ENCODE data around the gene ESPNL. TPM values are rescaled to one million over a fixed set of nuclear protein-coding genes. Genes with fewer than 3 reads are reported as not detected.

The ESPNL gene
- total RNA-seq, 1 experiment from 2014 or later: 6.9 TPM

DNA sequence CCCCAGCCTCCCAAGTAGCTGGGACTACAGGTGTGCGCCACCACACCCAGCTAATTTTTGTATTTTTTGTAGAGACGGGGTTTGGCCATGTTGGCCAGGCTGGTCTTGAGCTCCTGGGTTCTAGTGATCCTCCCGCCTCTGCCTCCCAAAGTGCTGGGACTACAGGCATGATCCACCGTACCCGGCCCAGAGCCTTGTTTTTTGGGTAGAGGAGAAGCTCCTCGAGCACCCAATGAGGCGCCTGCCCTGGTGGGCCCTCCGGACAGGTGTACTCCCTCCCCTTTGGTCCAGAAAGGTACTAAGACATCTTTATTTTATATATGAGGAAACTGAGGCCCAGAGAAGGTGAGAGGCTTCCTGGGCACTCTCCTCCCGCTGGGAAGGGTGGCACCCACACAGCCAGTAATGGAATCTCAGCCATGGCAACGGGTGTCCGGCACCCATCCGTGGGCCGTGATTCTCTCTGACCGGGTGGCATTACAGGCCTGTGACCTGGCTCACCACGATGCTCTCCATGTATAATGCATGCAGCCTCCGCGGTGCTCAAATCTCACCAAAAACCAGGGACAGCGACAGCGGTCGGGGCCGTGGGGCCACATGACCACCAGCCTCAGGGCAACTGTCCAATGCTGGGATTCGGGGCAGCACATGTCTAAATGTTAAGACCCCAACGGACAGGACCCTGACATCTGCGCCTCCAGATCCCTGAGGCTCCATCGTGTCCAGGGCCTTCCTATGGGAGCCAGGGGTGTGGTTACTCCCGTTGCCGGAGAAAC is 21.6 kb downstream of the ESPNL start:
- Histone ChIP-seq H3K4me1 (replicated peaks) (peaks cover 14% of the 10 kb centered on the region), H3K4me3 (no peak overlapping the region), H3K27ac (no peak overlapping the region), H3K9me3 (replicated peaks) (no peaks in the 10 kb centered on the region), H3K27me3 (replicated peaks) (no peaks in the 10 kb centered on the region), H3K36me3 (no peaks in the 10 kb centered on the region)
- DNase-seq (ENCODE audit: low read depth in 1 of 2, low spot score in 2 of 2): no peak

DNA sequence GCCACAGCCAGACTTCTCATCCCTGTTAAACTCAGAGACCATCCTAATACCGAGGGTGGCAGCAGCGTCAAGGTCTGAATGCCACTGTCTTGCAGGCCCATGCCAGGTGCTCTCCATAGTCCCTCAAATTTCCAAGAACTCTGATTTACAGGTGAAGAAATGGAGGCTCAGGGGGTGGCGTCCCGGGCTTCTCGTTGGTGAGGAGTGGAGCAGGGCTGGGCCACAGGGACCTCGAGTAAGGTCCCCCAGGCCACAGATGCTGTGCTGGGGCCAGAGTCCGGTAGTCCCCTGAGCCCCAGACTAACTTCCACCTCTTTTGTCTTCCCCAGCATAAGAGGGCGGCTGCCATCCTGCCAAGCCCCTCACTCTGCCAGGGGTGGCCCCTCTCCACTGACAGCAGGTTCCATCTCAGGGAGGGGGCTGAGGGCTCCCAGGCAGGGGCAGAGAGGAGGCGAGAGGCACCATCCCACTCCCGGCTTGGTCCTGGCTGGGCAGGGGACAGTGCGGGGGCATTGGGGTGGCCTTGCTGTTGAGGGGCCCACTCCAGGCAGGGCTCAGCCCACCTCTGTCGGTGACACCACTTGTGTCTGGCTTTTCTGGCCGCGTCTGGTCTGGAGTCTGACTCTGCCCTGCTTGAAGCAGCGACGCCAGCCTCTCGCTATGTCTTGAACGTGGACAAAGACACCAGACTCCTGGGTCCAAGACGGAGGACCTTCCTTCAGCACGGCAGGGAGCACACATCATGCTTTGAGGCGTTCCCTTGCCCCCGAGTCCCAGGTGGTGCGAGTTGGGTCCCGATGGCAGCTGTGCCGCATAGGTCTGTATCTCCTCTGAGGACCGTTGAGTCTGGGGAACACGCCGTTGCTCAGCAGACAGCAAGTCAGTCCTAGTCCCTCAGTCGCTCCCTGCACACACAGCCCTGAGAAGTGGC is 22.4 kb downstream of the ESPNL start:
- no peaks in the 10 kb centered on the region for H3K36me3 ChIP-seq
- H3K4me1 ChIP-seq (replicated peaks): peaks cover 14% of the 10 kb centered on the region
- DNase-seq (ENCODE audit: low read depth in 1 of 2, low spot score in 2 of 2): no peak
- H3K9me3 ChIP-seq (replicated peaks): no peaks in the 10 kb centered on the region
- no peaks in the 10 kb centered on the region for H3K27me3 ChIP-seq (replicated peaks)
- no peak overlapping the region for H3K4me3 ChIP-seq
- H3K27ac ChIP-seq: no peak overlapping the region

DNA sequence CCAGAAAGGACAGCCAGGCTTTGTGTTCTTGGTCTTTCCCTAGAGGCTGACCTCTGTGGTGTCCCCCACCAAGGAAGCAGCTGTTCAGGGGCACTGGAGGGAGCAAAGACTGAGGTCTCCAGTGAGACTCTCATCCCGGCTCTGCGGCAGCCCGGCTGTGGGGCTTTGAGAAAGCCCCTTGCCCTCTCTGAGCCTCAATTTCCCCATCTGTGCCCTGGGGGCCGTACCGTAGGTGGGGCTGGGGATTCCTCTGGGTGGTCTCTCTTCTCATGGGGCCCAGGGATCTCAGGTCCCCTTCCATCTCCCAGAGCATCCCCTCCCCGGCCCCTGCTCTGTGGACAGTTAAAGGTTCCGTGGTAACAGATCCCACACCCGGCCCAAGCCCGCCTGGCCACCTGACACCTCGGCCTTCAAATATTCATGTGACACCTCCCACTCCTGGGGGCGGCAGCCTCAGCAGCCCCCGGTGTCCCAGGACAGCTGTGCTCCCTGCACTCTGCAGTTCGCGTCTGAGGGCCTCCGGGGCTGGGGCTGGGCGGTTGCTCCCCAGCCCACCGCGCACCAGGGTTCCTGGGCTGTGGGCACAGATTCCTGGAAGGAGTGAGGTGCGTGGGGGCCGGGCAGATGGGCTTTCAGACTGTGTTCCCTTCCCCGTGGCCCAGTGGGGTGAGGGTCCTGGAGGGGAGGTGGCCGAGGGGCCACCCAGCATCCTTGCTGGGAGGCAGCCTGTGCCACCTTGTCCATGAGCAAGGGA is 23.3 kb downstream of the ESPNL start:
- Histone ChIP-seq H3K27me3 (replicated peaks) (no peaks in the 10 kb centered on the region), H3K36me3 (no peaks in the 10 kb centered on the region), H3K4me1 (replicated peaks) (peaks cover 15% of the 10 kb centered on the region), H3K27ac (no peak overlapping the region), H3K4me3 (no peak overlapping the region), H3K9me3 (replicated peaks) (no peaks in the 10 kb centered on the region)
- no peak for DNase-seq (ENCODE audit: low read depth in 1 of 2, low spot score in 2 of 2)

DNA sequence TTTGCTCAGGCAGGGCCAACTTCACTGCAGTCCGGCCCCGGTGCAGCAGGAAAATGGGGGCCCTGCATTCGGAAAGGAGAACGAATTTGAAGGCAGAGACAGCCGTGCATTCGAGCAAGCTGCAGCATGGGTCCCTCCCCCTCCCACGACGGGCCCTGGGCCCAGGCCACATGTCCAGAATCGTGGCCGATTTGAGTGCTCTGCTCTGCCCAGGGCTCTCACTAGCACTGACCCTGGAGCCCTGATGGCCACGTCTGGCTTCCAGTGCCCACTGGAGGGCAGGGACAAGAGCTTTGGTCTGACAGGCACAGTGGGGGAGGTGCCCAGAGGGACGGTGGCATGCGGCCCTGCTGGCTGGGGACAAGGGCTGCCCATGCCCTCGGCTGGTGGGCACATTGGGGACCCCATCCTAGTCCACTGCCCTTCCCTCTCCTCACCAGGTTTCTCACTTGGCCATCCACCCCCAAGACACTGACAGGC is 23.9 kb downstream of the ESPNL start:
- no peaks in the 10 kb centered on the region for H3K9me3 ChIP-seq (replicated peaks)
- peaks cover 15% of the 10 kb centered on the region for H3K4me1 ChIP-seq (replicated peaks)
- H3K36me3 ChIP-seq: no peaks in the 10 kb centered on the region
- no peak overlapping the region for H3K27ac ChIP-seq
- H3K4me3 ChIP-seq: no peak overlapping the region
- H3K27me3 ChIP-seq (replicated peaks): no peaks in the 10 kb centered on the region
- no peak for DNase-seq (ENCODE audit: low read depth in 1 of 2, low spot score in 2 of 2)

DNA sequence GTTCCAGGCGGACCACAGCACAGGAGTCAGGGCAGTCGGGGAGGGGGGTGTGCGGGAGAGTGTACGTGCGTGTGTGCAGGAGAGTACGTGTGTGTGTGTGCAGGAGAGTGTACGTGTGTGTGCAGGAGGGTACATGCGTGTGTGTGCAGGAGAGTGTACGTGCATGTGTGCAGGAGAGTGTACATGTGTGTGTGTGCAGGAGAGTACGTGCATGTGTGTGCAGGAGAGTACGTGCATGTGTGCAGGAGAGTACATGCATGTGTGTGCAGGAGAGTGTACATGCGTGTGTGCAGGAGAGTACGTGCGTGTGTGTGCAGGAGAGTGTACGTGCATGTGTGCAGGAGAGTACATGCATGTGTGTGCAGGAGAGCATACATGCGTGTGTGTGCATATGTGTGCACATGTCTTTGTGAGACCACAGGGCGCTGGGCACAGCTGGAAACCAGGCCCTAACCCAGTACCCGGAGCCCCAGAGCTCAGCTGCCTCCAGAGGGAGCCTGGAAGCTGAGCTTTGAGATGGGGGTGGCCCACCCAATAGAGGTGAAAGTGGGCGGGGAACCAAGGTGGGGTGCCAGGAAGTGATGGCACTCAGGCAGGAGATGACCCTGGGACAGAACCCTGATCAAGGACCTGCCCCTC is 24.5 kb downstream of the ESPNL start:
- H3K4me3 ChIP-seq: no peak overlapping the region

DNA sequence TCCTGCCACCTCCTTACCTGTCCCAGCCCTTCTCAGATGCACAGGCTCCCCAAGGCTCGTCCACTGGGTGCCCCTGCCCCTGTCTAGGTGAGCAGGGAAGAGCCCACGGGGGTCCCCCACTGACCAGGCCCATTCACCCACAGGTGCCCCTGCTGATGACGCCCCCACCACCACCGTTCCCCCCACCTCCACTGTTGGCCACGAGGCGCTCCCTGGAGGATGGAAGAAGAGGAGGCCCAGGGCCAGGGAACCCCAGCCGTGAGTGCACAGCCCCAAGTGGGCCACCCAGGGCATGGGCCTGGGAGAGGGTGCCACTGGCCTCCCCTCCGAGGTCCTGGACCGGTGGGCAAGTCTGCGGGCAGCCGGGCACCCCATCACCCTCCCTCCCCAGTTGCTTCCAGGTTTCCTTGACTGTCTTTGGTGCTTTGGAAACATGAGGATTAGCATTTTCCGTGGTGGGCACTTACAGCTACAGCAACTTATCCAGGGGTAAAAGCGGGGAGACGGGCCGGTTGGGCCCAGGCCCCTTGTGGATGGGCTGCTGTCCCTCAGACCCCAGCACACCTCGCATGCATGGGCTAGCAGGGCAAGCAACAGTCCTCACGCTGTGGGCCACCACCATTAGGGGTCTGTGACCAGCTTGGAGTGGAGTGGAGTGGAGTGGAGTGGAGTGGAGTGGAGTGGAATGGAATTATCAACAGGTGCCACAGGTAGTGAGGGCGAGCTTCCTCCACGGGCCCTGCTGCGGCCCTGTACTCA is 25.2 kb downstream of the ESPNL start:
- H3K27ac ChIP-seq: no peak overlapping the region
- H3K36me3 ChIP-seq: no peaks in the 10 kb centered on the region
- H3K4me1 ChIP-seq (replicated peaks): peaks cover 15% of the 10 kb centered on the region
- H3K9me3 ChIP-seq (replicated peaks): no peaks in the 10 kb centered on the region
- no peak for DNase-seq (ENCODE audit: low read depth in 1 of 2, low spot score in 2 of 2)
- H3K4me3 ChIP-seq: no peak overlapping the region
- no peaks in the 10 kb centered on the region for H3K27me3 ChIP-seq (replicated peaks)

More for the DNA sequence above, 24.5 kb downstream of the ESPNL start:
- H3K9me3 ChIP-seq (replicated peaks): no peaks in the 10 kb centered on the region
- no peak overlapping the region for H3K27ac ChIP-seq
- DNase-seq (ENCODE audit: low read depth in 1 of 2, low spot score in 2 of 2): no peak
- H3K36me3 ChIP-seq: no peaks in the 10 kb centered on the region
- H3K4me1 ChIP-seq (replicated peaks): peaks cover 15% of the 10 kb centered on the region
- no peaks in the 10 kb centered on the region for H3K27me3 ChIP-seq (replicated peaks)

DNA sequence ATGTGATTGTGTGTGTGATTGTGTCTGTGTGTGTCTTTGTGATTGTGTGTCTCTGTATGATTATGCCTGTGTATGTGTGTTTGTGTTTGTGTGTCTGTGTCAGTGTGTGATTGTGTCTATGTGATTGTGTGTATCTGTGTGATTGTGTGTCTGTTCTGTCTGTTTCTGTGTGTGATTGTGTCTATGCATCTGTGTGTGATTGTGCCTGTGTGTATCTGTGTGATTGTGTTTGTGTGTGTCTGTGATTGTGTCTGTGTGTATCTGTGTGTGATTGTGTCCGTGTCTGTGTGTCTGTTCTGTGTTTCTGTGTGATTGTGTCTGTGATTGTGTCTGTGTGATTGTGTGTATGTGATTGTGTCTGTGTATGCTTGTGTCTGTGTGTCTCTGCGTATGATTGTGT is 26.2 kb downstream of the ESPNL start:
- H3K4me3 ChIP-seq: no peak overlapping the region
- no peak for DNase-seq (ENCODE audit: low read depth in 1 of 2, low spot score in 2 of 2)
- H3K4me1 ChIP-seq (replicated peaks): peaks cover 15% of the 10 kb centered on the region
- H3K9me3 ChIP-seq (replicated peaks): no peaks in the 10 kb centered on the region
- no peaks in the 10 kb centered on the region for H3K36me3 ChIP-seq
- H3K27ac ChIP-seq: no peak overlapping the region
- no peaks in the 10 kb centered on the region for H3K27me3 ChIP-seq (replicated peaks)

DNA sequence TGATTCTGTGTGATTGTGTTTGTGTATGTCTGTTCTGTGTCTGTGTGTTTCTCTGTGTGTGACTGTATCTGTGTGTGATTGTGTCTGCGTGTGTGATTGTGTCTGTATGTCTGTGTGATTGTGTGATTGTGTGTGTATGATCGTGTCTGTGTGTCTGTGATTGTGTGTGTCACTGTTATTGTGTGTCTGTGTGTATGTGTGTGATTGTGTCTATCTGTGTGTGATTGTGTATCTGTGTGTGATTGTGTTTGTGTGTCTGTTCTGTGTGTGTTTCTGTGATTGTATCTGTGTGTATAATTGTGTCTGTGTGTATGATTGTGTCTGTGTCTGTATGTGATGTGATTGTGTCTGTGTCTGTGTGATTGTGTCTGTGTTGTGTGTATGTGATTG is 26.6 kb downstream of the ESPNL start:
- no peaks in the 10 kb centered on the region for H3K36me3 ChIP-seq
- peaks cover 15% of the 10 kb centered on the region for H3K4me1 ChIP-seq (replicated peaks)
- H3K4me3 ChIP-seq: no peak overlapping the region
- H3K27ac ChIP-seq: no peak overlapping the region
- H3K27me3 ChIP-seq (replicated peaks): no peaks in the 10 kb centered on the region
- no peaks in the 10 kb centered on the region for H3K9me3 ChIP-seq (replicated peaks)
- DNase-seq (ENCODE audit: low read depth in 1 of 2, low spot score in 2 of 2): no peak

DNA sequence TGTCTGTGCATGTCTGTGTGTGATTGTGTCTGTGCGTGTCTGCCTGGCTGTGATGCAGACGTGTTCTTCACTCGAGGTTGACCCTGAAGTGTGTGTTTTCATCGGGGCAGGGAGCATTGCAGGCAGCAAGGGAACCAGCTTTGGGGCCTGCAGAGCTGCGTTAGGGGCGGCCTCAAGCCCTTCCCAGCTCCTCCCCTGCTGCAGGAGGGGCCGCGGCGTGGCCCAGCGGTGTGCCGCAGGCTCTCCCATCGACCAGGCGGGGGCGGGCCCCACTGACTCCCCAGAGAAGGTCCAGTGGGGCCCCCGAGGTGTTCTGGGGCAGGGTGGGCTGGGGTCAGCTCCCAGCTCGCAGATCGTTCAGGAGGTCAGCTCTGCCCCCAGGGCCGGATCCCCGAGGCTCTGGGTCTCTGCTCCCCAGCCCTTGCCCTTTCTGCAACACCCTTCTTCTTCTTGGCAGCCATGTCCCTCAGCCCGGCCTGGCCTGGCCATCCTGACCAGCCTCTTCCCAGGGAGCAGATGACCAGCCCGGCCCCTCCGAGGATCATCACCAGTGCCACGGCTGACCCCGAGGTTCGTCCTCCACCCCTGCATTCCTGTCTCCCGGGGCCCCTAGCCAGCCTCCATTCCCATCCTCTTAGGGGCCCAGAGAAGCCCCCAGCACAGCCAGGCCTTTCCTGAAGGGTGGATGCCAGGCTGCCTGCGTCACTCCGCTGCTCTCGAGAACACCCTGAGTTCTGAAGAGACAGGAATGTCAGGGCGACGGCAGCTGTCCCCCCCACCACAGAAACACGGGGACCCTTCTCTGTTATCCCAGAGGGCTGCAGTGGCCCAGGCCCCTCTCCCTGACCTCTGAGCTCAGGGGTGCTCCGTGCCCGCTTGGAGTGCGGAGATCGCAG is 27.3 kb downstream of the ESPNL start:
- no peaks in the 10 kb centered on the region for H3K9me3 ChIP-seq (replicated peaks)
- peak; percentile 54 to 75 for DNase-seq (ENCODE audit: low read depth in 1 of 2, low spot score in 2 of 2)
- no peak overlapping the region for H3K27ac ChIP-seq
- H3K4me1 ChIP-seq (replicated peaks): peaks cover 15% of the 10 kb centered on the region
- H3K27me3 ChIP-seq (replicated peaks): no peaks in the 10 kb centered on the region
- peak overlapping the region; percentile 14; the same call in 1 of the 2 replicates for H3K4me3 ChIP-seq
- no peaks in the 10 kb centered on the region for H3K36me3 ChIP-seq

DNA sequence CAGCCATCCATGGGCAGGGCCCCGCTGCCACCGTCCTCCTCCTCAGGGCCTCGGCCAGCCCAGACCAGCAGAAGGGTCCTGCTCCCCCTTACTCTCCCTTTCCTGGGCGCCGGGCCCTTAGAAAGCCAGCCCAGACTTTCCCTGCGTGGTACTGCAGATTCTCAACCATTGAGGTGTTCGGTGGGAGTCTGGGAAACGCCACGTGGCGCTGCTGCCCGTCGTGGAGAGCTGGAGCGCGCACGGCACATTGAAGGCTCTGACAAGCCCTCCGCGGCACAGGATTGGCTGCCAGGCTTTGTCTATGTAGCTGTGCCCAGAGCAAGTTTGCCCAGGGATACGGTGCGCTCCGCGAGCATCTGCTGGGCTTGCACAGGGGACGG is 27.9 kb downstream of the ESPNL start:
- H3K27ac ChIP-seq: no peak overlapping the region
- H3K4me1 ChIP-seq (replicated peaks): peaks cover 15% of the 10 kb centered on the region
- no peak for DNase-seq (ENCODE audit: low read depth in 1 of 2, low spot score in 2 of 2)
- H3K4me3 ChIP-seq: no peak overlapping the region
- no peaks in the 10 kb centered on the region for H3K9me3 ChIP-seq (replicated peaks)
- H3K27me3 ChIP-seq (replicated peaks): no peaks in the 10 kb centered on the region
- H3K36me3 ChIP-seq: no peaks in the 10 kb centered on the region

DNA sequence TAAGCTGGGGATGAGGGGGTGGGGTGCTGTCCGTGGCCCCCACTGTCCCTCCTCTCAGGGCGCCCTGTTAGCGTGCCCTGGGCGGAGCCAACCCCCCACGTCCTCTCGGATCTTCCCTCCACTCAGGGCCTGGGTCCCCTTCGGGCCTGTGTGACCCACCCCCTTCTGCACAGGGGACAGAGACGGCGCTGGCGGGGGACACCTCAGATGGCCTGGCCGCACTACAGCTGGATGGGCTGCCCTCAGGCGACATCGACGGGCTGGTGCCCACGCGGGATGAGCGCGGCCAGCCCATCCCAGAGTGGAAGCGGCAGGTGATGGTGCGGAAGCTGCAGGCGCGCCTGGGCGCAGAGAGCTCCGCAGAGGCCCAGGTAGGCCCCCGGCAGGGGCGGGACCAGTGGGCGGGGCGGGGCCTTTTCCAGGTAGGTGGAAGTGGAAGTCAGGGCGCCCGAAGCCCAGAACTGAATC is 28.4 kb downstream of the ESPNL start:
- Histone ChIP-seq H3K4me3 (no peak overlapping the region), H3K27me3 (replicated peaks) (no peaks in the 10 kb centered on the region), H3K9me3 (replicated peaks) (no peaks in the 10 kb centered on the region), H3K4me1 (replicated peaks) (peaks cover 15% of the 10 kb centered on the region), H3K27ac (no peak overlapping the region), H3K36me3 (no peaks in the 10 kb centered on the region)
- no peak for DNase-seq (ENCODE audit: low read depth in 1 of 2, low spot score in 2 of 2)

Data from SJSA1 (cell line).